Measurements from ENCODE around the gene PGAP1. TPM values are rescaled to one million over a fixed set of nuclear protein-coding genes. Genes with fewer than 3 reads are reported as not detected.

PGAP1 gene
- total RNA-seq, 2 donors from 2014 or later = 39.2 to 43.6 TPM

DNA sequence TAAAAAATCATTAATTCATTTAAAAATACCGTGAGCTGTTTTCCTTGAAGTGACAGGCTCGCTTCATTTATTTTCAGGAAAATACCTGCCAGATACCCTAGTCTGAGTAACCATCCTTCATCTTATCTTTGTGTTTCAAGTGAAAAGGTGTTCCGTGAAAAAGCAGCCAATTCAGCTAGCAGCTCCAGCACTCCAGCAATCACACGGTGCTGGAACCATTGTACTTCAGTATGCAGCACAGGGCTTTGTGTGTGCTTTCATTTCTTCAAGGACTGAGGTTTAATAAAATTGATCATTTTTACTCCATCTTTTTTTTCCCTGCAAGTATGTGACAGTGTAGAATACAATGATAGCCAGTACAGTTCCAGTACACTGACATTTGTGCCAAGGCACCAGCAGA is 39.1 kb upstream of the PGAP1 start:
- Histone ChIP-seq H3K9me3 (ENCODE audit: control insufficient read depth, low read length) (peaks cover 8% of the 10 kb centered on the region), H3K4me3 (ENCODE audit: low read length) (no peak overlapping the region), H3K27ac (ENCODE audit: low read depth, low read length) (no peak overlapping the region), H3K9ac (ENCODE audit: extremely low read depth, low read length, poor library complexity, severe bottlenecking) (no peak overlapping the region), H3K27me3 (ENCODE audit: control insufficient read depth, insufficient read depth, low read length, poor library complexity, severe bottlenecking) (no peaks in the 10 kb centered on the region), H3K36me3 (ENCODE audit: control insufficient read depth, insufficient read depth, low read length) (no peaks in the 10 kb centered on the region), H3K4me1 (ENCODE audit: control insufficient read depth, insufficient read depth, low read length) (peaks cover 7% of the 10 kb centered on the region)
- Mint-ChIP-seq H3K9me3 (peaks cover 12% of the 10 kb centered on the region), H3K4me3 (no peak overlapping the region), H3K27ac (no peak overlapping the region), H3K4me1 (peaks cover 27% of the 10 kb centered on the region), H3K27me3 (ENCODE audit: insufficient read depth) (no peaks in the 10 kb centered on the region), H3K36me3 (ENCODE audit: low read depth) (no peaks in the 10 kb centered on the region)
- TF ChIP-seq, protein P1, sequence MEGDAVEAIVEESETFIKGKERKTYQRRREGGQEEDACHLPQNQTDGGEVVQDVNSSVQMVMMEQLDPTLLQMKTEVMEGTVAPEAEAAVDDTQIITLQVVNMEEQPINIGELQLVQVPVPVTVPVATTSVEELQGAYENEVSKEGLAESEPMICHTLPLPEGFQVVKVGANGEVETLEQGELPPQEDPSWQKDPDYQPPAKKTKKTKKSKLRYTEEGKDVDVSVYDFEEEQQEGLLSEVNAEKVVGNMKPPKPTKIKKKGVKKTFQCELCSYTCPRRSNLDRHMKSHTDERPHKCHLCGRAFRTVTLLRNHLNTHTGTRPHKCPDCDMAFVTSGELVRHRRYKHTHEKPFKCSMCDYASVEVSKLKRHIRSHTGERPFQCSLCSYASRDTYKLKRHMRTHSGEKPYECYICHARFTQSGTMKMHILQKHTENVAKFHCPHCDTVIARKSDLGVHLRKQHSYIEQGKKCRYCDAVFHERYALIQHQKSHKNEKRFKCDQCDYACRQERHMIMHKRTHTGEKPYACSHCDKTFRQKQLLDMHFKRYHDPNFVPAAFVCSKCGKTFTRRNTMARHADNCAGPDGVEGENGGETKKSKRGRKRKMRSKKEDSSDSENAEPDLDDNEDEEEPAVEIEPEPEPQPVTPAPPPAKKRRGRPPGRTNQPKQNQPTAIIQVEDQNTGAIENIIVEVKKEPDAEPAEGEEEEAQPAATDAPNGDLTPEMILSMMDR (conservative IDR thresholded peaks at IDR 0.05) = no peak
- 50 to 76% methylated on average over 3 to 4 of the region's 4 CpGs for WGBS, 2 experiments (ENCODE audit: insufficient coverage in 1 of 2, insufficient read length in 1 of 2)
- no peak for DNase-seq

DNA sequence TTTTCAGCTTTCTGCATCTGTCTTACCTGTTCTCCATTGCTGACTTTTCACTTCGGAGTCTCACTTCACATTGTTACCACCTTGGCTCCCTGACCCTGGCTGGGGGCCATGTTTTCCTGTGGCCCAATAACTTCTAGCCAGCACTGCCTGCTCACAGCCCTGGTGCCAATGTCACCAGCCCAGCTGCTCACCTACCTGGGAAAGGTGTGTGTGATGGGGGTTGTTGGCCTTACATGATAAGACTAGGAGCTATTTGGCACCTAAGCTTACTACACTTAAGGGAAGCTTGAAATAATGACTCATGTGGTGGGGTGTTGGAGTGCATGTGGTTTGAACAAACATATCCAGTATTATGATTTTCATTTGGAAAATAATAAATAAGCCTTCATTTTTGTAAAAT is 37.5 kb upstream of the PGAP1 start:
- Mint-ChIP-seq H3K9me3 (peaks cover 12% of the 10 kb centered on the region), H3K27me3 (ENCODE audit: insufficient read depth) (no peaks in the 10 kb centered on the region), H3K27ac (no peak overlapping the region), H3K36me3 (ENCODE audit: low read depth) (no peaks in the 10 kb centered on the region), H3K4me1 (peaks cover 27% of the 10 kb centered on the region), H3K4me3 (no peak overlapping the region)
- Histone ChIP-seq H3K36me3 (ENCODE audit: control insufficient read depth, insufficient read depth, low read length) (no peaks in the 10 kb centered on the region), H3K9me3 (ENCODE audit: control insufficient read depth, low read length) (peaks cover 8% of the 10 kb centered on the region), H3K27ac (ENCODE audit: low read depth, low read length) (no peak overlapping the region), H3K9ac (ENCODE audit: extremely low read depth, low read length, poor library complexity, severe bottlenecking) (no peak overlapping the region), H3K4me1 (ENCODE audit: control insufficient read depth, insufficient read depth, low read length) (peaks cover 7% of the 10 kb centered on the region), H3K4me3 (ENCODE audit: low read length) (no peak overlapping the region), H3K27me3 (ENCODE audit: control insufficient read depth, insufficient read depth, low read length, poor library complexity, severe bottlenecking) (no peaks in the 10 kb centered on the region)
- WGBS, 2 experiments (ENCODE audit: insufficient coverage in 1 of 2, insufficient read length in 1 of 2) = 89 to 100% methylated on average over 1 of the region's 1 CpG
- no peak for DNase-seq
- TF ChIP-seq, protein P1 (conservative IDR thresholded peaks at IDR 0.05) = no peak

DNA sequence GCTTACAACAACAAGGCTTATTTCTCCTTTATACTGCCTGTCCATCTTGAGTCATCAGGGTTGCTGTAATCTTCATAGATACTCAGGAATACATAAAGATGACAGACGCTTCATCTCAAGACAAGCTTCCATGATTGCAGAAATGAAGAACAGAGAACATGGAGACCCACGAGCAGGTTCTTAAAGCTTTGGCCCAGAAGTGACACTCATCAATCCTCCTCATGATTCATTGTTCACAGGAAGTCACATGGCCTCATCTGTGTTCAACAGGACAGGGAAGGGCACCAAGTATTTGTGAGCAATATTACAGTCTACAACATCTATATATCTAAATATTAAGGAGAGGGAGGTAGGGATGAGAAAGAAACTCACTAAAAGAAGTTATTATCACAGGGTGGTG is 36.5 kb upstream of the PGAP1 start:
- Mint-ChIP-seq H3K4me1 (peaks cover 35% of the 10 kb centered on the region), H3K36me3 (ENCODE audit: low read depth) (no peaks in the 10 kb centered on the region), H3K27me3 (ENCODE audit: insufficient read depth) (no peaks in the 10 kb centered on the region), H3K27ac (no peak overlapping the region), H3K9me3 (peaks cover 15% of the 10 kb centered on the region), H3K4me3 (no peak overlapping the region)
- DNase-seq = no peak
- no peak overlapping the region for H3K9ac ChIP-seq (ENCODE audit: extremely low read depth, low read length, poor library complexity, severe bottlenecking)
- WGBS, 2 experiments (ENCODE audit: insufficient coverage in 1 of 2, insufficient read length in 1 of 2) = 94 to 95% methylated on average over 2 of the region's 2 CpGs
- H3K4me1 ChIP-seq (ENCODE audit: control insufficient read depth, insufficient read depth, low read length) = peaks cover 7% of the 10 kb centered on the region
- peaks cover 8% of the 10 kb centered on the region for H3K9me3 ChIP-seq (ENCODE audit: control insufficient read depth, low read length)
- no peak overlapping the region for H3K4me3 ChIP-seq (ENCODE audit: low read length)
- H3K36me3 ChIP-seq (ENCODE audit: control insufficient read depth, insufficient read depth, low read length) = no peaks in the 10 kb centered on the region
- H3K27ac ChIP-seq (ENCODE audit: low read depth, low read length) = no peak overlapping the region
- H3K27me3 ChIP-seq (ENCODE audit: control insufficient read depth, insufficient read depth, low read length, poor library complexity, severe bottlenecking) = no peaks in the 10 kb centered on the region
- TF ChIP-seq, protein P1 (conservative IDR thresholded peaks at IDR 0.05) = no peak
